Testis (tissue), 3 donors: Measurements from ENCODE around the gene ZNF488. TPM values are rescaled to one million over a fixed set of nuclear protein-coding genes. Genes with fewer than 3 reads are reported as not detected.

Experiments used
- DNase-seq: peaks from one replicate; pipeline ENCODE4 v3.0.0-alpha.2; 2019
- H3K27ac ChIP-seq, 2 donors: fragments of 200-600 bp; sonication (generic); one replicate each; pipeline ENCODE4 v1.5.1; 2019
- H3K27me3 ChIP-seq: fragments of 200-600 bp; sonication (generic); one replicate; pipeline ENCODE4 v1.5.1; 2019
- H3K36me3 ChIP-seq: fragments of 200-600 bp; sonication (generic); one replicate; pipeline ENCODE4 v1.5.1; 2017; ENCODE audit warnings: low read depth; ENCODE audit errors: missing control alignments
- H3K4me1 ChIP-seq: fragments of 200-600 bp; sonication (generic); one replicate; pipeline ENCODE4 v1.5.1; 2019
- H3K4me3 ChIP-seq, 2 donors: fragments of 200-600 bp; sonication (generic); one replicate each; pipeline ENCODE4 v1.5.1; 2017 to 2019
- H3K9me3 ChIP-seq: fragments of 200-600 bp; sonication (generic); one replicate; pipeline ENCODE4 v1.5.1; 2017
- CTCF ChIP-seq, 3 experiments: fragments of 450-650 bp in 2 of 3; fragments of 200-600 bp in 1 of 3; sonication (generic) in 1 of 3; IDR thresholded peaks; one replicate each; pipeline ENCODE4 v1.5.1; 2016 to 2019; ENCODE audit warnings: antibody characterized with exemption in 3 of 3, mild to moderate bottlenecking in 2 of 3, moderate library complexity in 1 of 3
- POLR2A ChIP-seq: fragments of 450-650 bp; IDR thresholded peaks from one replicate; pipeline ENCODE4 v1.6.1; 2017; ENCODE audit warnings: antibody characterized with exemption, mild to moderate bottlenecking, moderate library complexity
- WGBS, 2 donors: methylation state at CpG; one replicate each; pipeline ENCODE4 v1.1.5; 2018; 5-methylcytosine and 5-hydroxymethylcytosine counted together
- intact Hi-C: fragments of 100-400 bp; cut with DNase I; formaldehyde crosslinking; loops from one replicate; pipeline ENCODE4 v1.15.1; 2023; ENCODE audit warnings: low total_unique reads
- polyA plus RNA-seq: library from polyadenylated mRNA; stranded (reverse); fragments of 350-450 nt; fragmentation: Illumina TruSeq; extraction: RNeasy Lipid Tissue Mini Kit (QIAGEN cat#74804); gene quantifications from one replicate; pipeline ENCODE4 v1.2.3, GENCODE V29; 2014; ENCODE audit warnings: low read depth, low replicate concordance; ENCODE audit not compliant: insufficient read depth
- total RNA-seq, 2 donors: library from RNA; depleted of rRNA; stranded (reverse); fragments of >200 nt; gene quantifications; one replicate each; pipeline ENCODE4 v1.2.3, GENCODE V29; 2016

The ZNF488 gene
- total and polyA plus RNA-seq, 3 donors from 2014 or later = 2.0 to 3.2 (median 2.7) TPM

GRCh38 chr10:47336387-47337134 is 47.5 kb downstream of the ZNF488 start:
- Histone ChIP-seq H3K27ac (no peak overlapping the region), H3K4me1 (no peaks in the 10 kb centered on the region), H3K9me3 (no peaks in the 10 kb centered on the region), H3K4me3 (no peak overlapping the region), H3K27me3 (no peaks in the 10 kb centered on the region), H3K36me3 (no peaks in the 10 kb centered on the region)
- DNase-seq = no peak
- WGBS, 2 donors = 83 to 88% methylated on average over 15 of the region's 15 CpGs
- intact Hi-C loops = no loop called here
- TF ChIP-seq POLR2A (no peak), CTCF (IDR thresholded peaks at IDR 0.05) (no peak)

- no peak for DNase-seq
- H3K27ac ChIP-seq = no peak overlapping the region
- intact Hi-C loops = no loop called here
- H3K36me3 ChIP-seq = no peaks in the 10 kb centered on the region
- TF ChIP-seq CTCF (IDR thresholded peaks at IDR 0.05) = no peak
- no peak overlapping the region for H3K4me3 ChIP-seq
- H3K9me3 ChIP-seq = no peaks in the 10 kb centered on the region
- WGBS, 2 donors = 92 to 98% methylated on average over 5 of the region's 5 CpGs
- H3K4me1 ChIP-seq = no peaks in the 10 kb centered on the region
- no peaks in the 10 kb centered on the region for H3K27me3 ChIP-seq
Measured at GRCh38 chr10:47335906-47336305, 48.2 kb downstream of the ZNF488 start.

GRCh38 chr10:47334466-47335295 is 49.4 kb downstream of the ZNF488 start:
- no peak for DNase-seq
- TF ChIP-seq CTCF (IDR thresholded peaks at IDR 0.05) (no peak), POLR2A (no peak)
- H3K27me3 ChIP-seq = no peaks in the 10 kb centered on the region
- H3K4me1 ChIP-seq = no peaks in the 10 kb centered on the region
- intact Hi-C loops = no loop called here
- H3K4me3 ChIP-seq = no peak overlapping the region
- no peaks in the 10 kb centered on the region for H3K9me3 ChIP-seq
- H3K27ac ChIP-seq = no peak overlapping the region
- H3K36me3 ChIP-seq = no peaks in the 10 kb centered on the region
- WGBS, 2 donors = 80 to 87% methylated on average over 8 of the region's 8 CpGs

GRCh38 chr10:47333532-47333931 is 50.6 kb downstream of the ZNF488 start:
- intact Hi-C loops = no loop called here
- no peak overlapping the region for H3K4me3 ChIP-seq
- TF ChIP-seq POLR2A (no peak), CTCF (IDR thresholded peaks at IDR 0.05) (no peak)

More at GRCh38 chr10:47333532-47333931, 50.6 kb downstream of the ZNF488 start:
- no peaks in the 10 kb centered on the region for H3K4me1 ChIP-seq
- WGBS, 2 donors = 86 to 92% methylated on average over 6 of the region's 6 CpGs
- no peaks in the 10 kb centered on the region for H3K27me3 ChIP-seq
- no peaks in the 10 kb centered on the region for H3K36me3 ChIP-seq
- DNase-seq = no peak
- no peaks in the 10 kb centered on the region for H3K9me3 ChIP-seq
- H3K27ac ChIP-seq = no peak overlapping the region
